Measurements from ENCODE around the gene SSTR4. TPM values are rescaled to one million over a fixed set of nuclear protein-coding genes. Genes with fewer than 3 reads are reported as not detected.
A peak's percentile ranks its signal among the peaks of the same experiment; 100 is the strongest.
"Not testable (repeated sequence)": the region's sequence is repeated elsewhere in the genome, so short reads cannot be mapped to it uniquely, and the experiment has no call there.

Gene SSTR4, protein sequence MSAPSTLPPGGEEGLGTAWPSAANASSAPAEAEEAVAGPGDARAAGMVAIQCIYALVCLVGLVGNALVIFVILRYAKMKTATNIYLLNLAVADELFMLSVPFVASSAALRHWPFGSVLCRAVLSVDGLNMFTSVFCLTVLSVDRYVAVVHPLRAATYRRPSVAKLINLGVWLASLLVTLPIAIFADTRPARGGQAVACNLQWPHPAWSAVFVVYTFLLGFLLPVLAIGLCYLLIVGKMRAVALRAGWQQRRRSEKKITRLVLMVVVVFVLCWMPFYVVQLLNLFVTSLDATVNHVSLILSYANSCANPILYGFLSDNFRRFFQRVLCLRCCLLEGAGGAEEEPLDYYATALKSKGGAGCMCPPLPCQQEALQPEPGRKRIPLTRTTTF
- total RNA-seq: not detected
- polyA plus RNA-seq (ENCODE audit: insufficient read depth, low read depth, low replicate concordance): not detected
- long read RNA-seq, donor 1: 0 reads
- long read RNA-seq, donor 2: 0 reads
- long read RNA-seq, donor 3: 0 reads
- long read RNA-seq, donor 4: 0 reads
- long read RNA-seq, donor 5: 0 reads
- long read RNA-seq, donor 6: 0 reads
- long read RNA-seq, donor 7: 0 reads
- long read RNA-seq, donor 8: 0 reads
- long read RNA-seq, donor 9: 0 reads
- long read RNA-seq, donor 10: 0 reads

DNA sequence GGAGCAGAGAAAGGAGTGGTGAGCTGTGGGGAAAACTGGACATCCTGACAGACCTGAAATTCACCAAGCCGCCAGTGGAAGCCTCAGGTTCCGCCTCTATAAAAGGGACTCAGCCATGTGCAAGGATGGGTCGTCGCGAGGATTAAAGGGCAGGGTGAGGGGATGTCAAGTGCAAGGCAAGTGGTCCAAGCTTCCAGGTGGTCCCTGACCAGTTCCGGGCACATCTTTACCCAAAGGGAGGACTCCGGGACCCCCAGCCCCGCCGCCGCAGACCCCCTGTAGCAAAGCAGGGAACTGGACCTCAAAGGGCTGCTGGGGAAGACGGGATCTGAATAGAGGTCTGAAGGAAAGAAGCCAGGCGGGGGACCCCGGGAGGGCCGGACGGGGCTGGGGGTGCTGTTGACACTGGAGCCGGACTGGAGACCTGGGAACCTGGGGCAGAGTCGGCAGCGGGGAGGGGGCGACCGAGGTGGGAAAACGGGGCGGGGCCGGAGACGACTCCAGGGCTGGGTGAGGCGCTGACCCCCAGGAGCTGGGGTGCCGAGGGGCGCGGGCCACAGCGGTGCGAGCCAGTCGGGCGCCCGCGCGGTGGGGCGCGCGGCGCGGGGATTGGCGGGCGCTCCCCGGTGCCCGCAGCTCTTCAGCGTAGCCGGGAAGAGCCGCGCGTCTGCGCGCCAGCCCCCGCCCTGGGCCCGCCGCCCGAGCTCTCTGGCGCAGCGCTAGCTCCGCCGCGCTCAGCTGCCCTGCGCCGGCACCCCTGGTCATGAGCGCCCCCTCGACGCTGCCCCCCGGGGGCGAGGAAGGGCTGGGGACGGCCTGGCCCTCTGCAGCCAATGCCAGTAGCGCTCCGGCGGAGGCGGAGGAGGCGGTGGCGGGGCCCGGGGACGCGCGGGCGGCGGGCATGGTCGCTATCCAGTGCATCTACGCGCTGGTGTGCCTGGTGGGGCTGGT lies at the start of gene SSTR4:
Gene SSTR4 (plus strand): TSS at position 592 of the 951 bp plus-strand sequence. CDS start 172 bp downstream, at position 764.
- intact Hi-C loops (cut with DNase I): no loop called here
- H3K27ac ChIP-seq (ENCODE audit: low read depth in 2 of 2, low read length in 2 of 2): no peak within 1 kb of the TSS
- FAIRE-seq (no peak), DNase-seq (peak in 2 of 5 donors; percentile 38 to 57)
- no peak within 1 kb of the TSS for H3K4me3 ChIP-seq (ENCODE audit: low read length in 3 of 3)
- peaks cover 2% of the 10 kb centered on the region for H3K27me3 ChIP-seq (ENCODE audit: control insufficient read depth, insufficient read depth, low read length)
- no peaks in the 10 kb centered on the region for H3K4me1 ChIP-seq (ENCODE audit: control insufficient read depth in 2 of 3, insufficient read depth in 2 of 3, low read depth in 1 of 3, low read length in 3 of 3)
- TF ChIP-seq, protein P1, sequence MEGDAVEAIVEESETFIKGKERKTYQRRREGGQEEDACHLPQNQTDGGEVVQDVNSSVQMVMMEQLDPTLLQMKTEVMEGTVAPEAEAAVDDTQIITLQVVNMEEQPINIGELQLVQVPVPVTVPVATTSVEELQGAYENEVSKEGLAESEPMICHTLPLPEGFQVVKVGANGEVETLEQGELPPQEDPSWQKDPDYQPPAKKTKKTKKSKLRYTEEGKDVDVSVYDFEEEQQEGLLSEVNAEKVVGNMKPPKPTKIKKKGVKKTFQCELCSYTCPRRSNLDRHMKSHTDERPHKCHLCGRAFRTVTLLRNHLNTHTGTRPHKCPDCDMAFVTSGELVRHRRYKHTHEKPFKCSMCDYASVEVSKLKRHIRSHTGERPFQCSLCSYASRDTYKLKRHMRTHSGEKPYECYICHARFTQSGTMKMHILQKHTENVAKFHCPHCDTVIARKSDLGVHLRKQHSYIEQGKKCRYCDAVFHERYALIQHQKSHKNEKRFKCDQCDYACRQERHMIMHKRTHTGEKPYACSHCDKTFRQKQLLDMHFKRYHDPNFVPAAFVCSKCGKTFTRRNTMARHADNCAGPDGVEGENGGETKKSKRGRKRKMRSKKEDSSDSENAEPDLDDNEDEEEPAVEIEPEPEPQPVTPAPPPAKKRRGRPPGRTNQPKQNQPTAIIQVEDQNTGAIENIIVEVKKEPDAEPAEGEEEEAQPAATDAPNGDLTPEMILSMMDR (IDR thresholded peaks at IDR 0.05; ENCODE audit: borderline replicate concordance, extremely low read depth, insufficient read depth): no peak
- H3K9me3 ChIP-seq (ENCODE audit: control insufficient read depth in 2 of 3, insufficient read depth in 1 of 3, low read length in 3 of 3): no peaks in the 10 kb centered on the region
- no peaks in the 10 kb centered on the region for H3K36me3 ChIP-seq (ENCODE audit: control insufficient read depth in 2 of 3, insufficient read depth in 3 of 3, low read length in 3 of 3)
- no peak within 1 kb of the TSS for H3K9ac ChIP-seq (ENCODE audit: low read length in 3 of 3)

DNA sequence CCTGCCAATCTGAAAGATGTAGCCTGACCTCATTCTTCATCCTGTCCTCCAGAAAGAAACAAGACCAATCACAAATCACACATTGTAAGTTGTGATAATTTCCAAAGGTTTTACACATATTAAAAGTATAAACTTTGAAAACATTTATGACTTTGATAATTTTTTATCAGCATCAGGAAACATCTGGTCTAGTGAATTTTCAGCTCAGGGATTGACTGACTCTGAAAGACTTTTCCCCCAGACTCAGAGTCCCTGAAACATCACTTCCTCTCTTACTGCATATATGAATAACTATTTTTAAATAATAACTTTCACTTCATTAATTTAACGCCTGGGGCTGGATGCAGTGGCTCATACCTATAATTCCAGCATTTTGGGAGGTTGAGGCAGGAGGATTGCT lies 48.5 kb upstream of the SSTR4 start:
- no peak overlapping the region for H3K9ac ChIP-seq (ENCODE audit: low read length in 3 of 3)
- no peak for FAIRE-seq

DNA sequence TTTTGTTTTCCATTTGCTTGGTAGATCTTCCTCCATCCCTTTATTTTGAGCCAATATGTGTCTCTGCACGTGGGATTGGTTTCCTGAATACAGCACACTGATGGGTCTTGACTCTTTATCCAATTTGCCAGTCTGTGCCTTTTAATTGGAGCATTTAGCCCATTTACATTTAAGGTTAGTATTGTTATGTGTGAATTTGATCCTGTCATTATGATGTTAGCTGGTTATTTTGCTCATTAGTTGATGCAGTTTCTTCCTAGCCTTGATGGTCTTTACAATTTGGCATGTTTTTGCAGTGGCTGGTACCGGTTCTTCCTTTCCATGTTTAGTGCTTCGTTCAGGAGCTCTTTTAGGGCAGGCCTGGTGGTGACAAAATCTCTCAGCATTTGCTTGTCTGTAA lies 43.7 kb upstream of the SSTR4 start:
- H3K27me3 ChIP-seq (ENCODE audit: control insufficient read depth, insufficient read depth, low read length); intact Hi-C loops (cut with DNase I): not testable (repeated sequence)

More for the DNA sequence above, 48.5 kb upstream of the SSTR4 start:
- no peaks in the 10 kb centered on the region for H3K27me3 ChIP-seq (ENCODE audit: control insufficient read depth, insufficient read depth, low read length)
- intact Hi-C loops (cut with DNase I): no loop called here
- DNase-seq: no peak
- TF ChIP-seq, protein P1 (IDR thresholded peaks at IDR 0.05; ENCODE audit: borderline replicate concordance, extremely low read depth, insufficient read depth): no peak
- no peaks in the 10 kb centered on the region for H3K36me3 ChIP-seq (ENCODE audit: control insufficient read depth in 2 of 3, insufficient read depth in 3 of 3, low read length in 3 of 3)
- H3K27ac ChIP-seq (ENCODE audit: low read depth in 2 of 2, low read length in 2 of 2): no peak overlapping the region
- H3K4me1 ChIP-seq (ENCODE audit: control insufficient read depth in 2 of 3, insufficient read depth in 2 of 3, low read depth in 1 of 3, low read length in 3 of 3): no peaks in the 10 kb centered on the region
- H3K9me3 ChIP-seq (ENCODE audit: control insufficient read depth in 2 of 3, insufficient read depth in 1 of 3, low read length in 3 of 3): no peaks in the 10 kb centered on the region
- H3K4me3 ChIP-seq (ENCODE audit: low read length in 3 of 3): no peak overlapping the region

More for the DNA sequence above, 43.7 kb upstream of the SSTR4 start:
- not testable (repeated sequence) for H3K9me3 ChIP-seq (ENCODE audit: control insufficient read depth in 2 of 3, insufficient read depth in 1 of 3, low read length in 3 of 3); H3K4me3 ChIP-seq (ENCODE audit: low read length in 3 of 3); DNase-seq; FAIRE-seq; H3K4me1 ChIP-seq (ENCODE audit: control insufficient read depth in 2 of 3, insufficient read depth in 2 of 3, low read depth in 1 of 3, low read length in 3 of 3); H3K36me3 ChIP-seq (ENCODE audit: control insufficient read depth in 2 of 3, insufficient read depth in 3 of 3, low read length in 3 of 3); H3K9ac ChIP-seq (ENCODE audit: low read length in 3 of 3); H3K27ac ChIP-seq (ENCODE audit: low read depth in 2 of 2, low read length in 2 of 2)
